Activated CD4-positive, CD25-positive, alpha-beta regulatory T cell treated with anti-CD3 and anti-CD28 coated beads, Interleukin-2, amount 50 U/mL, for 24 hours (primary cell): Measurements from ENCODE around the gene STX2.
"Not testable (repeated sequence)": the region's sequence is repeated elsewhere in the genome, so short reads cannot be mapped to it uniquely, and the experiment has no call there.

Source experiments
- ATAC-seq, 2 donors: fragments of 150-1000 bp; cut with Tn5 transposase; one replicate each; pipeline ENCODE4 v1.10.0; 2021; ENCODE audit warnings: mild to moderate bottlenecking in 1 of 2, moderate library complexity in 1 of 2

Gene STX2

GRCh38 chr12:130764073-130764472 lies 75.0 kb downstream of the STX2 start:
- no peak for ATAC-seq

- no peak for ATAC-seq
Observed at GRCh38 chr12:130762319-130762675, 76.8 kb downstream of the STX2 start.

- peak; percentile 59 to 72 for ATAC-seq
Observed at GRCh38 chr12:130761537-130762318, 77.3 kb downstream of the STX2 start.

- ATAC-seq, result no peak
Observed at GRCh38 chr12:130754234-130754901, 84.7 kb downstream of the STX2 start.

- ATAC-seq, result no peak
Observed at GRCh38 chr12:130752692-130753230, 86.3 kb downstream of the STX2 start.

GRCh38 chr12:130752037-130752436 lies 87.0 kb downstream of the STX2 start:
- not testable (repeated sequence) for ATAC-seq

- ATAC-seq, result no peak
Observed at GRCh38 chr12:130748786-130749185, 90.3 kb downstream of the STX2 start.

GRCh38 chr12:130747867-130748740 lies 90.9 kb downstream of the STX2 start:
- ATAC-seq, result peak; percentile 58 to 79

GRCh38 chr12:130746546-130746945 lies 92.5 kb downstream of the STX2 start:
- ATAC-seq, result no peak

- no peak for ATAC-seq
Observed at GRCh38 chr12:130745921-130746320, 93.1 kb downstream of the STX2 start.

- no peak for ATAC-seq
Observed at GRCh38 chr12:130744274-130744673, 94.8 kb downstream of the STX2 start.

GRCh38 chr12:130743606-130744005 lies 95.4 kb downstream of the STX2 start:
- no peak for ATAC-seq

GRCh38 chr12:130743176-130743575 lies 95.9 kb downstream of the STX2 start:
- no peak for ATAC-seq

GRCh38 chr12:130742716-130743115 lies 96.3 kb downstream of the STX2 start:
- ATAC-seq, result no peak

- ATAC-seq, result no peak
Observed at GRCh38 chr12:130742112-130742511, 96.9 kb downstream of the STX2 start.
